Nucleus accumbens (tissue), 56 donors: ENCODE data around the gene CFAP99.

Experiments used
- DNase-seq, 56 donors: peaks; one replicate each; lab custom pipeline; 2025; lab: John Stamatoyannopoulos, UW

CFAP99 gene

DNA sequence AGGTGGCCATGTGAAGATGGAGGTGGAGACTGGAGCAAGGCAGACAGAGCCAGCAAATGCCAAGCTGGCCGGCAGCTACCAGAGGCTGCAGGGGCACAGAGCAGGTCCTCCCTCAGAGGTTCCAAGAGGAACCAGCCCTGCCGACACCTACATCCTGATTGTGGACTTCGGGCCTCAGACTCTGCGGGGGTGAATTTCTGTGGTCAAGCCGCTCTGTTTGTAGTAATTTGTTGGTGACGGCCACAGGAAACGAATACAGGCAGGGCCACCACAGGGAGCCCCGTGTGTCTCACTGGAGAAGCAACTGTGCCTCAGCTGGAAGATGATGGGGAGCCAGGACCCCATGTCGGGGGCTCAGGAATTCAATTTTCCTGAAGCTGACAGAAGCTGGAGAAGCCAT is 28.6 kb upstream of the CFAP99 start:
- DNase-seq, result no peak

DNA sequence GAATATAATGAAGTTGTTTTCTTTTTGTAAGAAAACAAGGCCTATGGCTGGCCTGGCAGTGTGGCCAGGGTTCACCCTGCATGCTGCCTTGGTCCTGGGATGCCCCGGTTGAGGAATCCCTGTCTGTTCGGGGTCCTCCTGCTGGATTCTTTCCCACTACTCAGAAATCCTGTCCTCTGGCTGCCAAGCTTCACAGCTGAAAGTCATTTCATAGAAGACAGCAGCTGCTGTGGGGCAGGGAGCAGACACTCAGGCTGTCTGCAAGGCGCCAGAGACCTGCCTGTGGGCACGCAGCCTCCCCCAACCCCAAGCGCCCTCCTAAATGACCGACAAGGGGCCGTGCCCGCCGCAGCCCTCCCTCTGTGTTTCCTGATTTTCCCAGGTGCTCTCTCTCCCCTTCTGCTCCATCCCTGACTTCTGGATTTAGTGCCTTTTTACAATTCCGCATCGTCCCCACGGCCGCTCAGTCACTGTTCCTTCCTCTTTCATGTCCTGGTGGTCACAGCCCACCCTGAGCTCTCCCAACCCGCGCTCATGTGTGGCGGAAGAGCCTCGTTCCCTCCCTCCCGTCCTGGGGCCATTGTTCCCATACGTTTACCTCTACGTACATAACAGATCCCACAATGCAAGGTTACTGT is 27.9 kb upstream of the CFAP99 start:
- no peak for DNase-seq

DNA sequence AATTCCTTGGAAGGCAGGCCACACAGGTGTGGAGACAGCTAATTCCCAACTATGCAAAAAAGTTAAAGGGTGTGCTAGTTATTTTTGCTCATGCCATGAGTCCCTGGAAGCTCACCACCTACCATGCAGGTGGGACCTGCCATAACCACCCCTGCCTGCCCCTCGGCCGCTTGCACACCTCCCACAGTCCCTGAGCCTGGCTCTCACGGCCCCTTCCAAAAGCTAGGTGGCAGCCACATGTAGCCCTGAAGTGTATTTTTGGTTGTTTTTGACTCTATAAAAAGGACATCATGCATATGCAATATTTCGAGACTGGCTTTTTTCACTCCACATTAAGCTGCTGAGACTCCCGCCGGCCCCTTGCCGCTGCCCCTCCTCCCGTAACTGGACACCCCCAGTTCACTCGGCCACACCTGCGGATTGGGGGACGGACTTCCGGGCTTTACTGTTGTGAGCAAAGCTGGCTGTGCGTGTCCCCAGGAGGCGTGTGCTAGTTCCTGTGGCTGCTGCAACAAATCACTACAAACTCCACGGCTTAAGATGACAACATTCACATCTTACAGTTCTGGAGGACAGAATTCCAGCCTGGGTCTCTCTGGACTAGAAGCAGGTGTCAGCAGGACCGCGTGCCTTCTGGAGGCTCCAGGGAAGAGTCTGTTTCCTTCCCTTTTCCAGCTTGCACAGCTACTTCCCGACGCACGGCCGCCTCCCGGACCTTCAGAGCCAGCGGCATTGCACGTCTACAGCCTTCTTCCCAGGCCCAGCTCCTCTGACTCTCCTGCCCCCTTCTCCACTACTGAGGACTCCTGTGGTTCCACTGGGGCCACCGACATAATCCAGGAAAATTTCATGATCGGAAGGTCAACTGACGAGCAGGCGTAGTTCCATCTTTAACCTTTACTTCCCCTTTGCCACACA is 25.1 kb upstream of the CFAP99 start:
- DNase-seq, result no peak

DNA sequence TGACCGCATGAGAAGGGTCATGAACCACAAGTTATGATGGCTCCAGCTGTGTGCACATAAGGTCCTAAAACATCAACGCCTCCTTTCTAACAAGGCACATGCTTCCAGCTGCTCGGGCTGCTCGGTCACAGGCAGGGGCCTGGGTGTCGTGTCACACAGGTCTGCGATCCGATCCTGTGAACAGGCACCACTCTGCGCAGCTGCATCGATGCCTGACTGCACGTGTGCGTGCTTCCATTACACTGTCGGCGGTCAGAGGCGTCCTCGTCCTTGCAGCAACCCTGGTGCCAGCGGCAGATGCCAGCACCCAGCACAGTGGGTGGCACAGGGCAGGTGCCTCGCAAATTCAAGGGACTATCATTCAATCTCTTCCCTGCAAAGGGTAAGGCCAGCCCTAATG is 24.2 kb upstream of the CFAP99 start:
- no peak for DNase-seq

DNA sequence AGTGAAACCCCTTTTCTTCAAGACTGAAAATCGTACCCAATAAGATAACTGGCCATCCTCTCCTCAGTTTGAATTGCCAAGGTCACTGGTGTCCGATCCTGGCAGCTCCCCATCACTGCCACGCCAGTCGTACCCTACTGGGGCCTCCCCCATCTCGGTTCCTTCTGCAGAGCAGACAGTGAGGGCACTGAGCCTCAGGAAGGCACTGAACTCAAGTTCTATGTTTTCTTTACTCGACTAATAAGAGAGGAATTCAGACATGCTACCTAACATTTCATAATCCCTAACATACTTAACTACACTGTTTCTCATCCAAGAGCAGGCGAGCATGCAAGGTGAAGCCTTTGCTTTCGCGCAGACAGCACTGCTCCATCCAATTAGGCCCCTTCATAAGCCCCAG is 23.7 kb upstream of the CFAP99 start:
- DNase-seq, result no peak

DNA sequence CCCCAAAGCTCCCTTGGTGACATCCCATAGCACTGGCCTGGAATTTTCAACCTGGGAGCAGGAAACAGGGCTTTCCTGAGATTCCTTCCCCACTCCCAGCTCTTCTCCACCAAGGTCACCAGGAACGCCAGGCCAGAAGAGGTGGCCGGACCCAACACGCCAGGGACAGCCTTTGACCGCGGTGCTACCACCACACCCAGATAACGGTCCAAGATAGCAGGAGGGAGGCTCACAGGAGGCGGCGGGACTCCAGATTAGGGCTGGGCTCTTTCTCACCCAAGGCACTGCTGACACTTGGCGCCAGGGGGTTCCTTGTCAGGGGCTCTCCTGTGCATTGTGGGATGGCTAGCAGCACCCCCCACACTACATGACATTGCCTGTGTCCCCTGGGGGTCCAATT is 23.2 kb upstream of the CFAP99 start:
- DNase-seq, result no peak

DNA sequence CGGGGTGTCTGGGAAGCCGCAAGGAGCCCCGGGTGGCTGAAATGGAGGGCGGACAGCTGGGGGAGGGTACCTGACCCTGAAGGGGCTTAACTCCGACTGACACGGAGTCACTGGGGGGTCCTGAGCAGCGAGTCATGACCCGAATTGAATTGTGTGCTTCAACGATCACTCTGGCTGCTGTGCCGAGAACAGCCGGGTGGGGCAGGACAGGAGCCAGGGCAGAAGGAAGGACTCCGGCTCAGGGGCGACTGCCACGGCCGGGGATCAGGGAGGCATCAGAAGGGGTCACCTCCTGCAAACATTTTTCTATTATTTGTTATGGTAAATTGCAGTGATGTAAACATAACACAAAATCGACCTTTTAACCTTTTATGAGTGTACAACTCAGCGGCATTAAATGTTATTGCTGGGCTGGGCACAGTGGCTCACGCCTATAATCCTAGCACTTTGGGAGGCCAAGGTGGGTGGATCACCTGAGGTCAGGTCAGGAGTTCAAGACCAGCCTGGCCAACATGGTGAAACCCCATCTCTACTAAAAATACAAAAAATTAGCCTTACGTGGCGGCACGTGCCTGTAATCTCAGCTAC is 21.9 kb upstream of the CFAP99 start:
- no peak for DNase-seq

DNA sequence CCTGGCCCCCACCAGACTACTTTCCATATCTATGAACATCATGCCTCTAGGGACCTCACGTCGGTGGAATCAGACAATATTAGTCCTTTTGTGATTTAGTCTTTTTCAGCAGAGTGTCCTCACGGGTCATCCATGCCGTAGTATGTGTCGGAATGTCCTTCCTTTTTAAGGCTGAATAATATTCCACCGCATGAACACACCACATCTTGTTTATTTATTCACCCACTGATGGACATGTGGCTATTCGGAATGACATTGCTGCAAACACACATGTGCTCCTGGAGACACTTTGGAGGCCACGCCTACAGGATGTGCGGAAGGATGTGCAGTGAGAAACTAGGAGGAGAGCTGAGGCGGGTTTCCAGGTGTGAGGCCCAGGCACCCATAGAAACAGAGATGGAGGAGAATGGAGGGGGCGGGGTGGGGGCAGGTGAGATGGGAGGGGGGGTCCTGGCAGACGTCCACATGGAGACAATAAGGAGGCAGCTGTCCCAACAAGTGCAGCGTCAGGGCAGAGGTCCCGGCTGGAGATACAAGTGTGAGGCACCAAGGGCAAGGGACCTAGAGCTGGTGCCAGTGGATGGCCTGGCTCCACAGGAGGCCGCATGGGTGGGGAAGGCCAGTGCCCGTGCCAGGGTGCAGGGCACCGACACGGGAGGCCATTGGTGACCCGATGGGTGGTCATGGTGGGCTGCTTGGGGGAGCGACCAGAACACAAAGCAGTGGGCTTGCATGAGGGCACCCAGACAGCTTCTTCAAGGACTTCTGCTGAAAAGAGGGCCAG is 21.0 kb upstream of the CFAP99 start:
- no peak for DNase-seq

DNA sequence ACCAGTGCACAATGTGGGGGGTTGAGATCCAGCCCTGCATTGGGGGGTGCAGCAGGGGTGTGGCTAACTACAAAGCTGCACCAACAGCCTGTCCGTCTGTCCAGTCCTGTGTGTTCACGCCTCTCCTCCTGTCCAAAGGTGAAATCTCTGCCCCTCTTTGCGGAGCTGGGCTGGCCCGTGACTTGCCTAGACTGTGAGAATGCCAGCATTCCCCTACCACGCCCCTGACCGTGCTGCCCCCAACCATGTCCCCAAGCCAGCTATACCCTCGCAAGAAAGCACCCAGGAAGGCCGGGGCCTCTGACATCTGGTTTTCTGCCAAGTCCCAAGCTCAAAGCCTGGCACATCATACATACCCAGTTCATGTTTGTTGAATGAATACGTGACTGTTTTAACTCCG is 19.5 kb upstream of the CFAP99 start:
- DNase-seq, result no peak

DNA sequence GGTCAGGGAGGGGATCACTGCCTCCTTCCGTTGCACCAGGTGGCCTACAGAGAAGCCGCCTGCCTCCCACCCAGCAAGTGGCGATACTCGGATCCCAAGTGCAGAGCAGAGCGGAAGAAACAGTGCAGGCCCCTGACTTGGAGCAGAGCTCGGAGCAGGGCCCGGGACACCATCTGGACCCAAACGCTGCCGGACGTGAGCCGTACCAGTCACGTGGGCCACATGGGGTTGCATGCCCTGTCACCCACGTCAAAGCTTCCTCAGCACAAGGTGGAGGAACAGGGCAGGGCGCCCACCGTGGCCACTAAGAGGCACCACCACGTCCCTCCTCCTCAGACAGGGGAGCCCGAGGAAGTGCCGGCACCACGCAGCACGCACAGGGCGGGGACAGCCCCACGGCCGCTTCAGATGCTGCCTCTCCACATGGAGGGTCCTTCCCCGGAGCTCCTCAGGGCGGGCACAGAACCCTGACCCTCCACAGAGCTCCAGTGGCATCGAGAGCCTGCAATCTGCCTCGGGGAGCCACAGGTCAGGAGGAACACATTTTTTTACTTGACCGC is 19.0 kb upstream of the CFAP99 start:
- DNase-seq, result no peak

DNA sequence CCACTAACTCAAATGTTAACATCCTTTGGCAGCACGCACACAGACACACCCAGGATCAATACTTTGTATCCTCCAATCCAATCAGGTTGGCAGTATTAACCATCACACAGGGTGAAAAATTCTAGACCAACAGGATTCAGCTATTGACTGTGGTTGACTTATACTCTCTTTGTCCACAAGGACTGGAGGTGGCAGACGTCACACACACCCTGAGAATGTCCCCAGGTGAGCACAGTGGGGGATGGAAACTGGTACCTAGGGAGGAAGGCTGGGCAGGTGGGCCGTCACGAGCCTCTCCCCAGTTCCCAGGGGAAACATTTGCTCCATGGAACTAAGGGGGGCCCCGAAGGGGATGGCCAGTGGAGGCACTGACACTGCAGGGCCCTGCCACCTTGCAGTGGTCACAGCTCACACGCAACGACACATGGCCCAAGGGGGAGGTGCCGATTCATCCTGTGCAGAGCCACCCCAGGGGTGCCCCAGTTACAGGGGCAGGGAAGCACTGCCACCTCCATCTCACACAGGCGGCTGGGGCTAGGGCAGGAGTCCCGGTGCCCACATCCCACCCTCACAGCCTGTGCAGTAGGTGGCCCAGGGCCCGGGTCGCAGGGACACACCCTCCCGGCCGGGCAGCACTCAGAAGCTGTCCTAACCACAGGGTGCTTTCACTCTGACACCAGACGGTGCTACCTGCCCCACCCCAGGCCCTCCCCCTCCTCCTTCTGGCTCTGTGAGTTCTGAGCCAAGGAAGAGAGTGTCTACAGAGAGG is 17.7 kb upstream of the CFAP99 start:
- no peak for DNase-seq

DNA sequence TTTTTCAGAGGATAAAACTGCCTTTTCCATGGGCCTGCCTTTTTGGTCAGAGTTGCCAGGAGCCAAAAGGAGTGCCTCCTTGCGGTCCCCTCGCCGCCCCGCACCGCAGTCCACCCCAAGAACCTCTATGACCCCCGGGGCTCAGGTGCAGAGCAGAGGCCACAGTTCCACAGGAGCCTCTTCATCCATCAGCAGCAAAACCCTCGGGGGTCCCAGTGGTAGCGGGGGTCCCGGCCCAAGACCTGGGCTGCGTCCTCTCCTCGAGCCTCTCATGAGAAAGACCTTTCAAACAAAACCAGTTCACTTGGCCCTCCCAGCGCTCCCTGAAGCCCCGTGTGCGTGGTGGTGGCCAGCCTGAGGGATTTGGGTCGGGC is 17.2 kb upstream of the CFAP99 start:
- DNase-seq, result no peak

DNA sequence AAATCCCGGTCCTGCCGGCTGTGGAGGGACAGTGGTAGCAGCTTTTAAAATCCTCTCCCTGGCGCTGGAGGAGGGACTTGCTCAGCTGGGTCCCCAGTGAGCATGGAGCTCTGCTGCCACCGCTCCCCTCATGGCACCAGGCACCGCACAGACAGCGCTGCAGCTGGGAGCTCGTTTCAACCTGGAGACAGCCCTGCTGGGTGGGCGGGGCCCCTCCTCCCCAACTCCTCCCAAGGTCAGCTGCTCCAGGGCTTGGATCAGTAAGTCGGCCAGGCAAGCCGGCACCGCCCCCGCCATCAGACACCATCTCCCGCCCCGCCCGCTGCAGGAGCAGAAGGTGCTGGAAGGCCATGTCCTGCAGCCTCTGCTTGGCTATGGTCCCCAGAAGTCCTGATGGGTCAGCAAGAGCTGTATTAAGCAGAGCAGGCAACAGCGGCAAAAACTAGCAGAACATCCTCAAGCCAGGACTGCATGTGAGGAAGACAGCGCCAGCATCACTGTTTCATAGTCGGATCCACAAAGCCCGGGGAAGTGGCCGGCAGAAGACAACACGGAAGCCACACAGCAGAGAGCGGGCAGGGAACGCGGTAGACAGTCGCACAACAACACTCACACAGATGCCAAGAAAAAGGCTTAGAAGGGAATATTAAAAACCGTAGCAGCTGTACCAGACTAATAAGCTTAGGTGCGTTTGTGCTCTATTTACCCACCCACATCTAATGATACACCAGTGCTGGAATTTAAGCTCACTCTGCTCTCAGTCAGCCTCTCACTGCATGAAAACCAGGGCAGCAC is 16.5 kb upstream of the CFAP99 start:
- peak in 49 of 56 donors; percentile 10 to 85 (median 60) for DNase-seq

DNA sequence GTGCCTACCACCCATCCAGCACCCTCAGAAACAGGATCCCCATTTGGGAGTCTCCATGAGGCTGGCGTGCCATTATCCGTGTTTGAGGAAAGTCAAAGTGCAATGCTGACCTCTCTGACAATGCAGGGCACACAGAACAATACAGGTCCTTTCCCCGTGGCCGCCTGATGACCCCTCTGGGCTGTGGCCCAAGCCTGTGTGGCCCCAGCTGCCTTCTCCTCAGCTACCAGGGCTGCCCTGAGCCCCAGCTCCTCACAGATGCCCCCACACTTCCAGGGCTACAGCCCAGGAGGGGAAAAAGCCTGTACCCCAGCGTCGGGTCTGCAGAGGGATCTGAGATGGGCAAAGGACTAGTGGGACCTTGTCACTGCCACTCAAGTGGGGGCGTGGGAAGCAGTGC is 15.8 kb upstream of the CFAP99 start:
- DNase-seq, result peak in 31 of 56 donors; percentile 12 to 67 (median 41)

DNA sequence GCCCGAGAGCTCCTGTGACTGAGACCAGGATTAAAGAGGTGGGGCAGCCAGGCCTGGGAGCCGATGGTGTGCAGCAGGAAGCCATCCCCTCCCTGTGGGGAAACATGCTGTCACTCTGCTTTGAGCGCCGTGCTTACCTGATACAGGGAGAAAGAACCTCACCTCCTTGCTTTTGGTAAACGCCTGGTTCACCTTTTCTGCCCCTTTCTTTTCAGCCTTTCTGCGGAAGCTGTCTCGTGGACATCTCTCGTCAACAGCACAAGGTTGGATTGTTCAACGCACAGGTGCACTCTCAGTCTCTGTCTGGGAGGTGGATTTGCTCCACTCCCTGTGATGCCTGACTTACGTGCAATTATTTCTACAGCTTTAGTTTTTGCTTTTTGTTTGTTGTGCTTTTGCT is 12.3 kb upstream of the CFAP99 start:
- peak in 1 of 56 donors; percentile 15 for DNase-seq

DNA sequence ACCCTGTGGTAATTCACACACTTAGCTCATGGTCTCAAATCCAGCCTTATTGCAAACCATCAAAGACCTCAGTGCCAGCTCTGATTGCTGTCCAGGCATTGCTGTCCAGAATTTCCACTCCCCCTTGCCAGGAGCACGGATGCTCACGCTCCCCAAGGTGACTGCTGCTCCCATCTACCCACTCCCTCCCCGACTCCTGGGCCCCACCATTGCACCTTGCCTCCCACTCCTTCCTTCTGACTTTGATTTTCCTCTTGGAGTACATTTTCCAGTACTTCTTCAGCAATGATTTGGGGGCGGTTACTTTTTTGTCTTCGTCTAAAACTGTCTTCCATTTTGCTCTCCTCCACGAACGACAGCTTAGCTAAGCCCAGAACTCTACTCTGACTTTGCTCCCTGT is 11.8 kb upstream of the CFAP99 start:
- peak in 21 of 56 donors; percentile 13 to 66 (median 49) for DNase-seq

DNA sequence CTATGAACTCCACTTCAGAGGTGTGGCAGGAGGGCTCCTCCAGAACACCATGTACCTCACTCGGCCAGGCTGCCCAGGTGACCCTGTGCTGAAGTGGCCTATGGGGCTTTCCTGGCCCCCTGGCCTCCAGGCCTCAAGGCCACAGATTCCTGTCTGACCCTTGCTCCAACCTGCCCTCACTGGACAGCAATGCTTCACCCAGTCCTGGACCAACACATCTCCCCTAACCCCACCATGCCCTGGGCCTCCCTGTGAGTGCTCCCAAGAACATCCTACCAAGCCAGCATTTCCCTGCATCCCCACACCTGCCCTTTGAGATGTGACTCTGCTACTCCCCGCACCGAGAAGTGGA is 10.8 kb upstream of the CFAP99 start:
- DNase-seq, result no peak

DNA sequence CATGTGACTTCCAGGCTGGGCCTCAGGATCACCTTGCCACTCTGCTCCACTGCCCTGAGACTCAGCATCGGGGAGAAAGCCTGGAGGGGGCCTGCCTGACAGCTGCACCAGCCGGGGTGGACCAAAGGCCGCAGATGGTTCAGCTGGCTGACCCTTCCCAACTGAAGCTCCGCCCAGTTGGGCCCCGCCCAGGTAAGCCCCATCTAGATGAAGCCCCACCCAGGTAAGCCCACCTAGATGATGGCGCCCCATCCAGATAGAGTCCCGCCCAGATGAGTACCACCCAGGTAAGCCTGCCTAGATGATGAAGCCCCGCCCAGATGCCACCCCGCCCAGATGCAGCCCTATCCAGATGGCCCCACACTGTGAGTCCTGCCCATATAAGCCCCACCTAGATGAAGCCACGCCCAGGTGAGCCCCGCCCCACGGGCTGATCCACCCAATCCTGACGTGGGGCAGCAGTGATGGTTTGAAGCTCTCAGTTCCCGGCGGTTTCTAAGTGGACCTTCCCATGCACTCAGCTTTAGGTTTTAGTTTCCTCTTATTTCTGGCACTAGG is 10.3 kb upstream of the CFAP99 start:
- peak in 1 of 56 donors; percentile 21 for DNase-seq

DNA sequence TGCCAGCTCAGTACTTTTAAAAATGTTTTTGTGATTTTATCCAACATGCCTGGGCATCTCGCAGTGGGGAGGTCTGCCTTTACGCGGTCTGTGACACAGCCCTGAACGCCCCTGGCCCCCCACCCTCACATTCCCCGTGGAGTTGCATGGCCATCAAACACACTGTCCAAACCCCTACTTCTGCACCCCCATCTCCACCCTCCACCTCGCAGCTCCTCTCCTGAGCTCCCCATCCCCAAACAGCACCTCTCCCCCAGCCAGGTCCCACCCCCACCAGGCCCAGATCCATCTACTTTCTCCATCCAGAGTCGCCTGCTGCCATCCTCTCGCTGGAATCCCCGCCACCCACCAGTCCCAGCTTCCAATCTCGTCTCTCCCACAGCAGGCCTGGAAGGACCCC is 9.8 kb upstream of the CFAP99 start:
- DNase-seq, result no peak
